ENCODE results near the gene C5orf15.
"Not testable (repeated sequence)": the region's sequence is repeated elsewhere in the genome, so short reads cannot be mapped to it uniquely, and the experiment has no call there.

Gene C5orf15

GRCh38 chr5:133959643-133960042 is 8.8 kb downstream of the C5orf15 start:
- no peak for DNase-seq

DNA sequence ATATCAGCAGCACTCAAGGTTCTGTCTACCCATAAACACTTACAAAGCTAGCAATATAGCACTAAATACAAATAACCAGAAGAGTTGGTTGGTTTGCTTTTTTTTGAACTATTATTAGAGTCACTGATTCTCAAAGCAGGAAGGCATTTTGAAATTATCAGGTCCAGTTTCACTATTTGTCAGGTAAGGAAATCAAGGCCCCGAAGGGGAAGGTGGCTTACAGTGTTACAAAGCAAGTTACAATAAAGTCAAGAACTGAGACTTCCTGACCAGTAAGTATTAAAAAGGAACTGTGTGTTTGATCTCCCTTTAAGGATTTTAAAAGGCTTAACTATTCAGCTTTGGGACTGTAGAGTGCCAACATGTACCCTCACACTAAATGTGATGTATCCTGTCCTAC is 10.8 kb downstream of the C5orf15 start:
- DNase-seq: no peak

GRCh38 chr5:133957080-133957479 is 11.3 kb downstream of the C5orf15 start:
- no peak for DNase-seq

DNA sequence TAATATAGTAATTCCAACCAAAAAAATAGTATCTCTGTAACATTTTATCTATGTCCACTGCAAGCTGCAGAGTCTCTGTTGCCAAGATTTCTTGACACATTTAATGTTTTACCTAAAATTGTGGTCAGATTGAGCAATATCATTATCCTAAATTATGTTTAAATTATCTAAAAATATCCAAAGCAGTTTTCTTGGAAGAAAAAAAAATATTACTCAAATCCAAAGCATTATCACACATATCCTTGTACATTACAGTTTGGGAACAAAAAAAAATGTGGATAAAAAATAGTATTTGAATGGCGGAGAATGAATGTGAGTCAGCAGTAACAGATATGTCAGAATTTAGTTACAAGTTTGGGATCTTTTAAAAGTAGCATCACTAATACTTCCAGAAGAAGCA is 12.2 kb downstream of the C5orf15 start:
- not testable (repeated sequence) for DNase-seq

DNA sequence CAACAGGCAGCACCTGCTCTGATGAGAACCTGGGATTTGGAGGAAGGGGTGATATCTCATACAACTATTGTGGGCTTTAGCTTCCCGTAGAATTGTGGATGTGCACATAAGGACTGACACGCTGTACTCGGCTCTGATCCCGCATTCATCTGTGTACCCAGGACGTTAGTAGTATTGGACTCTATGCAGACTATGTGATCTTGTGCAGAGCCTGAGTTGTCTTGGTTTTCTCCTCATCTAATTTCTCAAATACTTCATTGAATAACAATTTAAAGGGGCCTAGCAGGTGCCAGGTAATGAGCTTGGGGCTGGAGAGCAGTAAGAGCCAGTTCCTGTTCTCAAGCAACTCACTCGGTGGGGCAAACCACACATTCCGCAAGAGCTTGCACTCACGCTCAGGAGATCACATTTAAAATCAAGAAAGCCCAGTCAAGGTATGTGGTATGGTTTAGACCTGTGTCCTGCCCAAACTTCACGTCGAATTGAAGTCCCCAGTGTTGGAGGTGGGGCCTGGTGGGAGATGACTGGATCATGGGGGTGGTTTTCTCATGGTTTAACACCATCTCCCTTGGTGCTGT is 14.8 kb downstream of the C5orf15 start:
- no peak for DNase-seq

- DNase-seq: no peak
Observed at GRCh38 chr5:133952729-133953567, 15.5 kb downstream of the C5orf15 start.

GRCh38 chr5:133950821-133951612 is 17.4 kb downstream of the C5orf15 start:
- DNase-seq: no peak

GRCh38 chr5:133948721-133949120 is 19.7 kb downstream of the C5orf15 start:
- no peak for DNase-seq

- DNase-seq: no peak
Observed at GRCh38 chr5:133947431-133947841, 21.0 kb downstream of the C5orf15 start.

DNA sequence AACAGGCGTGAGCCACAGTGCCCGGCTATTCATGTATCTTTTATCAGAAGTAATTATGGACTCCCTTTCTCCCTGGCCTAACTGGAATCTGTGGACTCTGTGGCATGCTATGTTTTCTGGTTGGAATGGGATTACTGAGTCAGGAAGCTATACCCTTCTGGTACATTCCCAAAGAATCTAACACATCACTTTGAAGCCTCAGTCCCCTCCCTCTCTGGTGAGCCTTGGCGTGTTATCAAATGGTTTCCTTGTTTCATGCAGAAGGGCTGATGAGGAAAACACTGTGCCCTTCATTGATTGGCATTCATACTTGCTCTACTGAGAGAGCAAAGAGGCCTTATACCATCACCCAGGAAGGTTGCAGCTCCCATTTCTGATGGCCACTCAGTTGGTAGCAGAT is 22.9 kb downstream of the C5orf15 start:
- no peak for DNase-seq

GRCh38 chr5:133944263-133945185 is 23.9 kb downstream of the C5orf15 start:
- DNase-seq: peak; percentile 61

DNA sequence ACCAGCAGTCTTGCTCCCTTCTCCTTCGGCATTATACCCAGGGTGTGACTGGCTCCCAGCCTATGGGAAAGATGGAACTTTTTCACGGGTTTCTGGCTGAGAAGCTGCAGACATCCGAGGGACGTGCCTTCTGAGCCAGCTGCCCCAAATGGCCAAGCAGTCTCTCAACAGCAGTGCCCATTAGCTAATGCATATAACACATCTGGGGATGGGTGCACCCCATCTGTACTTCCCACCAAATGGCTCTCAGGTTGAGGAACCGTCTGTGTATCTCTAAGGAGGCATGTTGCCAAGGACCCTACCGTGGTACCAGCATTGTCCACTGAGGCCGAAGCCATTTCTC is 25.0 kb downstream of the C5orf15 start:
- DNase-seq: no peak

DNA sequence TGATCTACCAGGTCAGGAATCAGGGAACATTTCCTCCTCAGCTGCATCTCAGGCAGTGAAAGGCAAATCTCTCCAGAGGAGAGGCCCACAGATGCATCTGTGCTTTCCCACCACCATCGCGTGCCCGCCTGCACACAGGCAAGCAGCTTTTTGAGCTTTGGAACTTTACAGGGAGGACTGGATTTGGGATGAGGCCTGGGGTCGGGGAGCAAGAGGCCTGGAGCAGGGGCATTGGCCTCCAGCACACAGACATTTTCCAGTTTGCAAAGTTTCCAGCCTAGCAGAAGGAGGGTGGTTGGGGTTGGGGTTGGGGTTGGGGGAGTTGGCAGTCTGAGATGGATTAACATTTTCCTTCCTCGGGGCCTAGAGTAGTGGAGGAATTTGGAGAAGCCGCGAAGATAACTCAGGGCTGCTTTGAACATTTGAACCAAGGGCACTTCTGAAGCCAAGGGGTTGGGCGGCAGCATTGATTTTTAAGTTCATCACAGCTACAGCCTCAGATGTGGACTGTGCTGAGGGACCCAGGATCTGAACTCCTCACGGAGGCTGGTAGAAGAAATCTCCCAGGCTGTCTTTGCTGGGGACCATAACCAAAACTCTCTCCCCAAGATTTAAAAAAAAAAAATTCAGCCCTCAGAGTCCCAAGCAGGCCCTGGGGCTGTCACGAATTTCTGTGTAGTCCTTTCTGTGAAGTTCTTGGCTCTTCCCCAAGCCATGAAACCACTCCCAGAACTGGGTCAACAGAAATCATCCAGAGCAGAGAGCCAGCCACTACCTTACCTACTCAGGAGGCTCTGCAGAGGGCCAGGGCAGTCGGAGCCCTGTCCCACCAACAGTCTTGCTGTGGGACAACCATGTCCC is 25.6 kb downstream of the C5orf15 start:
- no peak for DNase-seq

DNA sequence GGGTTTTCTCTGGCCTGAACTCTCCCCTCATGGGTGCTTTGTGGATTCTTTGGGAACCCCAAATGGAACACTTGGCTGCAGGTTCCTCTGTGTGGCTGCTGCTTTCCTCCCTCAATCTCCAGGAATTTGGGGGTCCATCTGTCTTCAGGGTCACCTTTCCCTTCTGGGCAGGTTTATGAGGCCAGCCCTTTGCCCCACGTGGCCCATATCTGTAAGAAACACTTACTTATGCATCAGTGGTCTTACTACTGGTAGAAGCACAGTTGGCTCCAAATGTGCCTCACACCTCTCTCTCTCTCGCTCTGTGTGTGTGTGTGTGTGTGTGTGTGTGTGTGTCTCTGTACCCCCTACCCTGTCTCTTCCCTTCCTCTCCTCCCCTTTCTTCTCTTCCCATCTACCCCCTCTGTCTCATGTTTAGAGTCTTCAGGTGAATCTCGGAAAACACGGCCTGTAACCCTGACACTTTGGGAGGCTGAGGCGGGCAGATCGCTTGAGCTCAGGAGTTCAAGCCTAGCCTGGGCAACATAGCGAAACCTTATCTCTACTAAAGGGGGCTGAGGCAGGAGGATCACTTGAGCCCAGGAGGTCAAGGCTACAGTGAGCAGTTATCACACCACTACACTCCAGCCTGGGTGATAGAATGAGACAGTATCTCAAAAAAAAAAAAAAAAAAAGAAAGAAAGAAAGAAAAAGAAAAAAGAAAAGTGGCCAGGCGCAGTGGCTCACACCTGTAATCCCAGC is 26.8 kb downstream of the C5orf15 start:
- DNase-seq: no peak

DNA sequence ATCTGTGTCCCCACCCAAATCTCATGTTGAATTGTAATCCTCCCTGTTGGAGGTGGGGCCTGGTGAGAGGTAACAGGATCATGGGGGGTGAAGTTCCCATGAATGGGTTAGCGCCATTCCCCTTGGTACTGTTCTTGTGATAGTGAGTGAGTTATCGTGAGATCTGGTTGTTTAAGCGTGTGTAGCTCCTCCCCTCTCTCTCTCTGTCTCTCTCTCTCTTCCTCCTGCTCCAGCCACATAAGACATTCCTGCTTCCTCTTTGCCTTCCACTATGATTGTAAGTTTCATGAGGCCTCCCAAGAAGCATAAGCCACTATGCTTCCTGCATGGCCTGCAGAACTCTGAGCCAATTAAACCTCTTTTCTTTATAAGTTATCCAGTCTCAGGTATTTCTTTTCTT is 28.8 kb downstream of the C5orf15 start:
- DNase-seq: no peak

DNA sequence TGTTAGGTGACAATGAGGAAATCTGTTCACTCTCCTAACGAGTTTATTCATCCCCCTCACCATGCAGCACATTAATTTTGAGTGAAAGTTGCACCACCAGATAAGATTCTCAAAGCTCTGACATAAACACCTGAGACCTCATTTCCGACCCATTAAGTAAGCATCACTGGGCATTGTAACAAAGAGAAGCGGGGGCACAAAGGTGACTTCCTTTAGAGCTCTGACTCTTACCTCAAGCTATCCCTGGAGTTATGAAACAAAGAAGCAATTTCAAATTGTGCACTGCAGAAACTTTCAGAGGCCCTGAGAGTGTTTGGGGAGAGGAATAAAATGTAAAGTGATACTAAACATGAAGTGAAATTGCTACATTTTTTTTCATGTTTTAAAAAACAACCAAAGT is 29.5 kb downstream of the C5orf15 start:
- no peak for DNase-seq

- DNase-seq: no peak
Observed at GRCh38 chr5:133938039-133938821, 30.2 kb downstream of the C5orf15 start.

DNA sequence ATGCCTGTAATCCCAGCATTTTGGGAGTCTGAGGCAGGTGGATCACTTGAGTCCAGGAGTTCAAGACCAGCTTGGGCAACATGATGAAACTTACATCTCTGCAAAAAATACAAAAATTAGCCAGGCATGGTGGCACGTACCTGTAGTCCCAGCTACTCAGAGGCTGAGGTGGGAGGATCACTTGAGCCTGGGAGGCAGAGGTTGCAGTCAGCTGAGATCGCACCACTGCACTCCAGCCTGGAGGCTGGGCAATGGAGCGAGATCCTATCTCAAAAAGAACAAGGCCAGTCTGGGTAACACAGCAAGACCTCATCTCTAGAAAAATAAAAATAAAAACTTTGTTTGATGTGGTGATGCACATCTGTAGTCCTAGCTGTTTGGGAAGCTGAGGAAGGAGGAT is 30.8 kb downstream of the C5orf15 start:
- not testable (repeated sequence) for DNase-seq

- no peak for DNase-seq
Observed at GRCh38 chr5:133936651-133937015, 31.8 kb downstream of the C5orf15 start.

DNA sequence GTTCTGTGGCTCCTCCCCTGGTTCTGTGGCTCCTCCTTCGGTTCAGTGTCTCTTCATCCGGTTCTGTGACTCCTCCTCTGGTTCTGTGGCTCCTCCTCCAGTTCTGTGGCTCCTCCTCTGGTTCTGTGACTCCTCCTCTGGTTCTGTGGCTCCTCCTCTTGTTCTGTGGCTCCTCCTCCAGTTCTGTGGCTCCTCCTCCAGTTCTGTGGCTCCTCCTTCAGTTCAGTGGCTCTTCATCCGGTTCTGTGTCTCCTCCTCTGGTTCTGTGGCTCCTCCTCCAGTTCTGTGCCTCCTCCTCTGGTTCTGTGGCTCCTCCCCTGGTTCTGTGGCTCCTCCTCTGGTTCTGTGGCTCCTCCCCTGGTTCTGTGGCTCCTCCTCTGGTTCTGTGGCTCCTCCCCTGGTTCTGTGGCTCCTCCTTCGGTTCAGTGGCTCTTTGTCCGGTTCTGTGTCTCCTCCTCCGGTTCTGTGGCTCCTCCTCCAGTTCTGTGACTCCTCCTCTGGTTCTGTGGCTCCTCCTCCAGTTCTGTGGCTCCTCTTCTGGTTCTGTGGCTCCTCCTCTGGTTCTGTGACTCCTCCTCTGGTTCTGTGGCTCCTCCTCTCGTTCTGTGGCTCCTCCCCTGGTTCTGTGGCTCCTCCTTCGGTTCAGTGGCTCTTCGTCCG is 32.3 kb downstream of the C5orf15 start:
- DNase-seq: not testable (repeated sequence)
